ENCODE measurements around the gene ARL11.

GRCh38 chr13:49657241-49657641, 28.9 kb downstream of the ARL11 start:
- TF ChIP-seq CTCF (conservative IDR thresholded peaks at IDR 0.05; ENCODE audit: low read depth, low read length) (no peak), CEBPB (IDR thresholded peaks at IDR 0.05; ENCODE audit: low read depth, low read length) (no peak), MXI1 (IDR thresholded peaks at IDR 0.05; ENCODE audit: borderline replicate concordance, low read depth, low read length) (no peak), NFE2L2 (IDR thresholded peaks at IDR 0.05; ENCODE audit: low read depth, low read length) (no peak), POLR2A (IDR thresholded peaks at IDR 0.05; ENCODE audit: low read depth, low read length) (no peak), ELK1 (IDR thresholded peaks at IDR 0.05; ENCODE audit: borderline replicate concordance, low read depth, low read length) (no peak), MAFK (IDR thresholded peaks at IDR 0.05; ENCODE audit: low read depth, low read length) (no peak), RAD21 (IDR thresholded peaks at IDR 0.05; ENCODE audit: low read length) (no peak), SMC3 (IDR thresholded peaks at IDR 0.05; ENCODE audit: low read depth, low read length) (no peak), BHLHE40 (IDR thresholded peaks at IDR 0.05; ENCODE audit: low read depth, low read length) (no peak), RFX5 (IDR thresholded peaks at IDR 0.05; ENCODE audit: low read depth, low read length) (no peak)
- TF ChIP-seq, protein P1, sequence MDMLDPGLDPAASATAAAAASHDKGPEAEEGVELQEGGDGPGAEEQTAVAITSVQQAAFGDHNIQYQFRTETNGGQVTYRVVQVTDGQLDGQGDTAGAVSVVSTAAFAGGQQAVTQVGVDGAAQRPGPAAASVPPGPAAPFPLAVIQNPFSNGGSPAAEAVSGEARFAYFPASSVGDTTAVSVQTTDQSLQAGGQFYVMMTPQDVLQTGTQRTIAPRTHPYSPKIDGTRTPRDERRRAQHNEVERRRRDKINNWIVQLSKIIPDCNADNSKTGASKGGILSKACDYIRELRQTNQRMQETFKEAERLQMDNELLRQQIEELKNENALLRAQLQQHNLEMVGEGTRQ (IDR thresholded peaks at IDR 0.05; ENCODE audit: low read depth, low read length): no peak
